Hematopoietic multipotent progenitor cell (in vitro differentiated cells): Measurements from ENCODE around the gene CFAP73. TPM values are rescaled to one million over a fixed set of nuclear protein-coding genes. Genes with fewer than 3 reads are reported as not detected.
"Not testable (repeated sequence)": the region's sequence is repeated elsewhere in the genome, so short reads cannot be mapped to it uniquely, and the experiment has no call there.

Source experiments
- DNase-seq, 3 donors: peaks; one replicate each; pipeline ENCODE4 v3.0.0-alpha.2; 2011 to 2015; ENCODE audit warnings: low read depth in 2 of 3, low spot score in 2 of 3
- total RNA-seq: library from RNA; depleted of rRNA; stranded (reverse); fragments of >200 nt; gene quantifications from one replicate; pipeline ENCODE4 v1.2.3, GENCODE V29; 2012

Gene CFAP73
- not detected for total RNA-seq

DNA sequence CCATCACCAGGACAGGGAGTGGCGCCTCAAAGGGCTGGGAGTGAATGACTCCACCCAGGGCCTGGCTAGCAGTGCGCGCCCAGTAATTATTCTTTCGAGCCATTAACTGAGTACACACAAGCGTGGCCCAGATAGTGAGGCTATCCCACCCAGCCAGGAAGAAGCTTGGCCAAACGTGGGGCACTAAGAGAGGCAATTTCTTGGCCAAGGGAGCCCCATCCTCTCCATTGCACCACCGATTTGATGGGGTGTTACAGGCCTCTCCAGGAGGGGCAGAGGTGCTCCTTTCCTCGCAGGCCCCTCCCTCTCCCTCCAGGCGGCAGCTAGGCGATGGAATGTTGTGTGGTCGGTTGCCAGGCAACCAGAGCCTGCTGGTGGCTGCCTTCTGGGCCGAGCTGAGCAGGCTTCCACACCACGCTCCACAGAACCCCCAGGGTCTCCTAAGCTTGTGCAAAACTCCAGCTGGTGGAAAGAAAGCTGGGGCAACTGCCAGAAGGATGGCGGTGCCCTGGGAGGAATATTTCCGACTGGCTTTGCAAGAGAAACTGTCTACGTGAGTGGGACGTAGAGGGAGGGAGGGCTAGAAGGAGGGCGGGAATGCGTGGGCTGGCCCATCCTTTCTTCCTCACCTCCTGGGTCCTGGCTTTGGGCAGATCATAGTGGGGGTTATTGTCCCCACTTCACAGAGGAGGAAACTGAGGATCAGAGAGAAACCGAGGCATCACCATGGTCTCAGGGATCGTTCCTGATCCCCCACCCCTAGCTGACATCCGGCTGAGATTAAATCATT, at the start of gene CFAP73:
Gene CFAP73 (plus strand): TSS at position 364 of the 790 bp plus-strand sequence. CDS start 134 bp downstream, at position 498.
- peak in 2 of 3 donors; percentile 87 to 90 for DNase-seq

DNA sequence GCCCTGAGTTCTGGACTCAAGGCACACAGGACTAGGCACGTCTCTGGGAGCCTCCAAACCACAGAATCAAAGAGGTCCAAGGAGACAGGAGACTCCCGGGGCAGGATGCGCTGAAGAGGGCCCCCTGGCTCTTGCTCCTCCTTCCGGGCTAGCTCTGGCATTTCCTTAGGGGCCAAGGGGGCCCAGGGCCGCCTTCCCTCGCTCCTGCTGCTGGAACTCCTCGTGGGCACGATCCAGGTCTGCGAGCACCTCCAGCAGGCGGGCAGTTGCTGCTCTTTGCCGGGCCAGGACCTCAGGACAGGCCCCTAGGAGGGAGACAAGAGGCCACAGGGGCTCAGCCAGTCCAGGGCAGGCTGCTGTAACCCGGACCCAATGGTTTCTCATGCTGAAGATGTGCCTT, 49.8 kb upstream of the CFAP73 start:
- DNase-seq = no peak

DNA sequence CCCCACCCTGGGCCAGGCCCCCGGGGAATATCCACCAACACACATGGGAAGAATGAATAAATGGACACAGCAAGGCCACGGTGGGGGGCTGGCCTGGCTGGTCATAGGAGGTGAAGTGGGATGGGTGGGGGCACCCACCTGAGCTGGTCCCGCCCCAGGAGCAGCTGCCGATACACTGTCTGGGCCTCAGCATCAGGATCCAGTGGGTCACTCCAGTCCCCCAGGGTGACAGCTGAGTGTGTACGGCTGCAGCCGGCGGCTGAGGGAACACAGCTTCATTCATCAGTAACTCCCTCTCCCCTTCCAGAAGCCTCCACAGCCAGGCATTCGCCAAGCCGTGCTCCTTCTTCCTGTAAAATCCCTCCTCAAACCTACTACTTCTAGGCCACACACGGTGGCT, 47.8 kb upstream of the CFAP73 start:
- no peak for DNase-seq

DNA sequence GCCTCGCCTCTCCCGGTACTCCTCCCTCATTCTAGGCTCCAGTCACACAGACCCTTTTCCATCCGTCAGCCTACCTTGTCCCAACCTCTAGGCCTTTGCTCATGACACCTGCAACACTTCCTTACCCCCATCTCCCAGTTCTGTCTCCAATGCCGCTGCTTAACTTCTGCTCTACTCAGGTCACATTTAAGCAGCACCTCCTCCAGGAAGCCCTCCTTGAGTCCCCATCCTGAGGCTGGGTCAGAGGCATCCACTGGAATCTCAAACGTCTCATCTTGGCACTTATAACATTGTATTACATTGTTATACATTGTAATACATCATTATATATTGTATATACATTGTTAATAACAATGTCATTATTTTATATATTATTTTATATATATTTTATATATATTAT, 46.7 kb upstream of the CFAP73 start:
- no peak for DNase-seq

DNA sequence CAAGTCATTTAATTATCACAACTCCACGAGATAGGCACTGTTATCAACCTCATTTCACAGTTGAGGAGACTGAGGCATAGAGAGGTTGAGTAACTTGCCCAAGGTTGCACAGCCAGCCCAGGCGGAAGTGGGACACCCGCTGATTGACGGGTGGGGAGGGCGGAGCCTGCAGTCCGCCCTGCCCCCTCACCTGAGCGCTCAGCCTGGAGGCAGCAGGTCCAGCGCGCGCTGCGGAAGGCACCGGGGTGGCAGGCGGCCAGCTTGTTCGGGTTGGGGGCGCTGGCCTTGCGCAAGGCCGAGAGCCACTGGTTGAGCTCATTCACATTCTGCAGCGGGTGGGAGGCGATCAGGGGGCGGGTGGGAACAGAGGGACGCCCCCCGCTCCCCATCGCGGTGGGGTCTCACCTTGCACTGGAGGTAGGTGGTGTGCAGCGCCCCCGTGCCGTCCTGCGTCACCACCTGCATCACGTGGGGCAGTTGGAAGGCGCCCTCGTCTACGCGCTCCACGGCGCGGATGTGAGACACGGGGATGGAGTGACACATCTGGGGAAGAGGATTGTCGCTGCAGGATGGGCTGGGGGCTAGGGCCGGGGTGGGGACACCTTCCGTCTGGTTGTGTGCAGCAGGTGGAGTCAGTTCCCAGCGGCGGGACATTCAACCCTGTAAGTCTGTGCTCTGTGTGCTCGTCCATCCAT, 45.6 kb upstream of the CFAP73 start:
- DNase-seq = peak; percentile 32 to 47 (median 42)

DNA sequence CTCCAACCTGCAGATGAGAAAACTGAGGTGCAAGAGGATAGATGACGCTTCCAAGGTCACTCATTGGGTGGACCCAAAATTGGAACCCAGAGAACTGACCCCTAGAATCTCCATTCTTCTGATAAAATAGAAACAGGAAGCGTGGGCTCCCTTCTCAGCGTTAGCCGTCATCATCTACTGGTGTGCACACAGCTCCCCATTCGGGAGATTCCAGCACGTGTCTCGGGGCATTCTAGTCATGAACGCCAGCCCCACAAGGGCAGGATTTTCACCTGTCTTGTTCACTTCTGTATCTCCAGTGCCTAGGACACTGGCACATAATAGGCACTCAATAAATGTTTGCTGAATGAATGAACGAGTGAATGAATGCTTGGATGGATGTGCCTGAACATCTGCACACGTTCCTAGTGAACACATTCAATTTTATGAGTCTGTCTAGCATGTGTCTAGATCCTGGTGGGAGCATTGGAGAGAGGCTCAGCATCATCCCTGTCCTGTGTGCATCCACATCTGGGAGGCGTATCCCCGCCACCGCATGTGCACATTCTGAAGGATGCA, 44.5 kb upstream of the CFAP73 start:
- DNase-seq = no peak

DNA sequence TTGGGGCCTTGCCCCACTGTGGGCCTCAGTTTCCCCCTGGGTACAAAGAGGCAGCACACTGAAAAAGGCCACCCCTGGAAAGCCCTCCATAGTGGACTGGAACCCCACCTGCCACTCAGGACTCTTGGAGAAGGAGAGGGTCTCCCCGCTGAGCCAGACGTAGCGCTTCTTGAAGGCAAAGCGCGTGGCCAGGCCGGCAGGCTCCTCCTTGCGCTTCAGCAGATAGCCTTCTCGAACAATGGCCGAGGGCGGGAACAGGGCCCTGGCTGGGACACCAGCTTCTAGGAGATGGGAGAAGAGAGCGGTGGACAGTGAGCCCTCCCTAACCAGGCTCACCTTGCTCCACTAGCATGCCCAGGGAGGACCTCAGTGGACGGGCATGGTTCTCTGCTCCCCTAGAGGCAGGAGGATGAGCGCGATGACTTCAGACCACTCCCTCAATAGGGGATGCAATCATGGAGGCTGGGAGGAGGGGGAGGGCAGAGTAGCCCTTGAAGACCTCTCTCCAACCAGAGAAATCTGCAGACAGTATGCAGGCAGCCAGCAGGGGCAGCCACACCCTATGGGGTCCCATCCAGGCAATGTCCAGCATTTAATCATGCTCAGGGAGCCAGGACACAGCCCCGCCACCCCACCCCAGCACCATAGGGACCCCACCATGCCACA, 43.8 kb upstream of the CFAP73 start:
- DNase-seq = no peak

DNA sequence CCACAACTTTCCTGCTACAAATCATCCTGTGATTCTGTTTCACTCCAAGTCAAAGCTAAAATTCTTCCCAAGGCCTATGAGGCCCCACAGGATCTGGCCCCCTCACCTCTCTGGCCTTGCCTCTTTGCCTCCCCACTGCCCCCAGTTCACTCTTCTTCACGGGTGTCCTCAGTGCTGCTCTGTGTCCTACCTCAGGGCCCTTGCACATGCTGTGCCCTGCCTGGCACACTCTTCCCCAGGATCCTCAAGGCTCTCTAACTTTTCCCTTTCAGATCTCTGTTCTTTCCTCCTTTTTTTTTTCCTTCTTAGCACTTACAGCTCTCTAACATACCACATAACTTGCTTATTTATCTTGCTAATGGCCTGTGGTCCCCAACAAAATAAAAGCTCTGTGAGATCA, 43.2 kb upstream of the CFAP73 start:
- no peak for DNase-seq

DNA sequence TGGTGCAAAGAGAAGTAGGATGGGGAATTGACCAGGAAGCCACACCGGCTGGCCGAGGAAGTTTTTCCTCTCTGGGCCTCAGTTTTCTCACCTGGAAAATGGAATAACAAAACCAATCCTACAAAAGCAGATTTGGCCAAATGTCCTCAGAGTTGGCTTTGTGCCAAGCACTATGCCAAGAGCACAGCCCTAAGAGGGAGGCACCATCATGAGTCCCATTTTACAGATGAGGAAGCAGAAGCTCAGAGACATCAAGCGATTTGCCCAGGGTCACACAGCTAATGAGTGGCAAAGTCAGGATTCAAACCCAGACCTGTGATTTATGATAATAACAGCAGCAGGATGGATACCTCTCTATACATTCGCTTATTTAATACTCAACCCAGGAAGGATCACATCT, 41.2 kb upstream of the CFAP73 start:
- DNase-seq = no peak

DNA sequence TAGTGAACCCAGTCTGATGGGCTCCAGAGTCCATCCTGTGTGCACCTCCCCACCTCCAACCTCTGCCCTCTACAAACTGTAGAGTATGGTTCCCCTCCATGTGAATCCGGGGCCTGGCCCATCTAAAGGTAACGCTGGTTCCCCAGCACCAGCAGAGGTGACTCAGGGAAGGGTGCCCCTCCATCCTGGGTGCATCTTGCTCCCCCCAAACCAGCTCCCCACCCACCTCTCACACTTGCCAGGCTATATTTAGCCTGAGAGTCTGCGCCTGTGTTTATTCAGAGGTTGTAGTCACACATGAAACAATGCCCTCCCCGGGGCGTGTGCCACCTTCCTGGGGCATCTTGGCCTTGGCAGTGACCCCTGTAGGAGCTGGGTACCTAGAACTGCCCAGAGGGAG, 40.2 kb upstream of the CFAP73 start:
- DNase-seq = no peak

DNA sequence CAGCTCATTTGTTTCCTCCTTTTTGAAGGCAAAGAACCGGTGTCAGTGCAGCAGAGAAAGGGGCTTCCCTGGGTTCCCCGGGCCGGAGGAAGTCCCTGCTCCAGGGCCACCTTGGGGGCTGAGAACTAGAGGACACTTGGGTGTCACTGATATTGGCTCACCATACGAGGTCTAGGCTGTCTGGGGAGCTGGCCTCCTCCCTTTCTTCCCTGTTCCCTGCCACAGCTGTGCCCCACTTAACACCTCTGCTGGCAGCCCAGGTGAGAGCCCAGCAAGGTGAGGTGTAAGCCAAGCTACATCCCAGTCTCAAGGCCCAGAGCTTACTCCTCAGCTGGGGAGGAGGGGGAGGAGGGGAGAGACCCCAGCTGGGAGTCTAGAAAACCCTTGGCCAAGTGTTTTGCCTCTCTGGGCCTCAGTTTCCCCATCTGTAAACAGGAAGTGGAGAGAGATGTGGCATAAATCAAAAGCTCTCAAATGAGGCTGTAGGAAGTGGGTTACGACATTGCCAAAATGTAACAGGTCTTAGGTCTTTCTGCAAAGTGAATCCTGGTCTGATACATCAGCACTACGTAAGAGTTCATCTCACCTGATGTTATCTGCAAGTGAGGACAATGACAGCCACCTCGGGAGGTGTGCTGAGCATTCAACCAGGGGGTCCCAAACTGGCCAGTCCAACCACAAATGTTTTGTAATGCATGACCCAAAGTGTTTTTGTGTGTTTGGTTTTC, 39.5 kb upstream of the CFAP73 start:
- DNase-seq = no peak

DNA sequence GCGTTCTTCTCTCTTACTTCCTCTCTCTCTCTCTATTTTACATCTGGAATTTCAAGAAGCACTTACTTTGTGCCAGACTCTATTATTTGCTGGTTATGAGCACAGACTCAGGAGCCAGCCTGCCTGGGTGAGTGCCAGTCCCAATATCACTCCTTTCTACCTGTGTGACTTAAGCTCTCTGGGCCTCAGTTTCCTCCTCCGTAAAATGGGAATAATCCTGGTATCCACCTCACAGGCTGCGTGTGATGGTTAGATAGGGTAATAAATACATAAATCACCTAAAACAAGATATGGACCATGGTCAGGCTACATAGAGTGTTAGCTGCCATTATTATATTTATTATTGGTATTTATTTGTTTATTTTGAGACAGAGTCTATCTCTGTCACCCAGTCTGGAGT, 38.3 kb upstream of the CFAP73 start:
- no peak for DNase-seq

DNA sequence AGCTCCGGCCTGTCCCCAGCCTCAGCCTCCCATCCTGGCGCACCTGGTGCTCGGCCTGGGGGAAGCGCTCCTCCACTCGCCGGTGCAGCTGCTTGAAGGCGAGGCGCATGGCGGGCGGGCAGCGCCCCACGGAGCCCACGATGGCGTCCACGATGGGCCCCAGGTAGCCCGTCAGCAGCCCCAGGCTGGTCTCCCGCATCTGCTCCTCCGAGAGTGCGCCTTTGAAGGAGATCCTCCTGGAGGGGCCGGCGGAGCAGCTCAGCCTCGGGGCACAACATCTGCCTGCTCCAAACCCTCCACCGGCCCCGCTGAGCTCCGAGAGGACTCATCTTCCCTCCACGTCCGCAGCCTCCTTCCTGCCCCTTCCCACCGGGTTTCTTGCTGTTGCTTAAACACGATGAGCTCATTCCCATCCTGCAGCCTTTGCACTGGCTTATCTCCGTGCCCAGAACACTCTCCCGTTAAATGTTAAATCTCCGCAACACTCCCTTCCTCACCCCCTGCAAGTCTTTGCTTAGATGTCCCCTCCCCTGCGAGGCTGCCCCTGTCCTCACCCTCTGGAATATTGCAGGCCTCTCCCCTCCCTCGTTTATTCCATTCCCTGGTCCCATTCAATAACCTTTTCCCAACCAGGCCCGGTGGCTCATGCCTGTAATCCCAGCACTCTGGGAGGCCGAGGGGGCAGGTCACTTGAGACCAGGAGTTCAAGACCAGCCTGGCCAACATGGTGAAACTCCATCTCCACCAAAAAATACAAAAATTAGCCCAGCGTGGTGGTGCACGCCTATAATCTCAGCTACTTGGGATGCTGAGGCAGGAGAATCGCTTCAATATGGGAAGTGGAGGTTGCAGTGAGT, 37.3 kb upstream of the CFAP73 start:
- no peak for DNase-seq

DNA sequence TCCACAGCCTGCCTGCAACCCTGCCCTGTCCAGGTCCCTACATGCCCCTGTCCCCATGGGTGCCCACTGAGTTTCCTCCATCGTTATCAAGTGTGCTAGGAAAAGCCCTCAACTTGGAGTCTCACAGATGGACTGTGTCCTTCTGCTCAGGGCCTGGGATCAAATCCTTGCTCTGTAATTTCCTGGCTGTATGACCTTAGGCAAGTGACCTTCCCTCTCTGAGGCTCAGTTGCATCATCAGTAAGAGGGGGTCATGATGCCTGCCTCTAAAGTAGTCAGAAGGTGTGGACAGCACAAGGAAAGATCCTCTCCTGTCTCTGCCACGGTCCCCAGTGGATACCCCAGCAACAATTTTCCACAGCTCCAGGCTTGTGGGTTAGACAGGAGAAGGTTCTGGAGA, 36.1 kb upstream of the CFAP73 start:
- DNase-seq = no peak

DNA sequence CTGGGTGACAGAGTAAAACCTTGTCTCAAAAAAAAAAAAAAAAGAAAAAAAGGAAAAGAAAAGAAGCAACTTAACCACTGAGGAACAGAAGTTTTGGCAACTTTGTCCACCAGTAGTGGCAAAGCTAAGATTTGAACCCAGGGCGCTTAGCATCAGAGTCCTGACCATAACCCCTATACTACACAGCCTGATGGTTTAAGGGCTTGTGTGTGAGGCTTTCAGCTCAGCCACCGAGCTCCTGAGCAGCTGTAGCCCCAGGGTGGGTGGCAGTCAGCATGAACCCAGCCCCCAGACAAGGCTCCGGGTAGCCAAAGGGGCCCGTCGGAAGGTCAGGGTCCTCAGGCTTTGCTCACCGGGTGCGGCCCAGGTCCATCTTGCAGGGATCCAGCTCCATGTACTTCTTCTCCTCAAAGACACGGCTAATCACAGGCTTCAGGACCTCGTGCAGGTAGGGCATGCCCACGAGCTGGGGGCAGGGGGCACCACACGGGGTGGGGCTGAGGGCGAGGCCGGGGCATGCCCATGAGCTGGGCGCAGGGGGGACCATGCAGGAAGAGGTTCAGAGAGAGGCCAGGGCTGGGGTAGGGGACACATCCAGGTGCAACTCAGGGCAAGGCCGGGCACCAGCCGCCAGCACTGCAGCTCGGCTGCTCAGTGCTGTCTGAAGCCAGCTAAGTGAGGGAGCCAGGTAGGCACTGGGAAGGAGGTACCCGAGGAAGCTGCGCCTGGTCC, 34.9 kb upstream of the CFAP73 start:
- DNase-seq = no peak

DNA sequence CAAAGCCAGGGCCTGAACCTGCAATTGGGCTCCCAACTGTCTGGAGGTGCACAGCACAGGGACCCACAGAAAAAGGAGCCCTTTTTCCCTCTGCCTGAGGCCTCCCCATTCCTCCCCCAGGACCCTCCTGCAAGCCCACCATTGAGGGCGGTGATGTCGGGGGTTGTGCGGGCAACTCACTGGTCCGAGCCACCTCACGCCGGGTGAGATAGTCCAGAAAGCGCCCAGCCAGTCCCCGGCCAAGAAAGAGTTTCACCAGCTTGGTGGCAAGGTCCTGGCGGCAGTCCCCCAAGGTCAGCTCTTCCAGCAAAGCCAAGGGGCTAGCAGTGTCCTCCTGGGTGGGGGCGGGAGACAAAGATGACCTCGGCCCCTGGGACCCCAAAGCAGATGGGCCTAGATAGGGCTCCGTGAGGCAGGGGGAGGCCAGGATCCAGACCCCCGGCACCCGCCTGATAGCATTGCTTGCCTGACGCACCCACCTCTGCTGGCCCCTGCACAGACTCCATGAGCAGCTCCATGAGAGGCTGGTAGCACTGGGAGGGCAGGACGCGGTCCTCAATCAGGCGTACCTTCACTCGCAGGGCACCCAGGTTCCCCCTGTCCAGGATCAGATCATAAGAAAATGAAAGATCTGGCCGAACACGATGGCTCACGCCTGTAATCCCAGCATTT, 33.9 kb upstream of the CFAP73 start:
- DNase-seq = no peak

DNA sequence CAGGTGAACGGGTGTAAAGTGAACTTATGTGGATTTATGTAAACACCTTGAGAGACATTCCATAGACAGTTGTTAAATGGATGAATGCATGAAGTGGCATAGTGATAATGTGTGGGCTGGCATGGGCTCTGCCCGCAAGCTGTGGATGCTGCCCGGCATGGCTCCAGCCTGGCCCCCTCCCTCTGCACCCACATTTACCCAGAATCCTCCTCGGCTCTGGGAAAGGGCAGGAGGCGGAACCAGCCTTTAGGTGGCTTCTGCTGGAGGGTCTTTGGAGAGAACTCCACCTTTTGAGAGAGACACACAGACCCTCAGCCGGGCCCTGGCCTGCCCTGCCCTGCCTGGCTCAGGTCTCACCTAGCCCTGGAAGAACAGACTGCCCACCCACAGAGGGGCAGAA, 32.6 kb upstream of the CFAP73 start:
- DNase-seq = no peak

DNA sequence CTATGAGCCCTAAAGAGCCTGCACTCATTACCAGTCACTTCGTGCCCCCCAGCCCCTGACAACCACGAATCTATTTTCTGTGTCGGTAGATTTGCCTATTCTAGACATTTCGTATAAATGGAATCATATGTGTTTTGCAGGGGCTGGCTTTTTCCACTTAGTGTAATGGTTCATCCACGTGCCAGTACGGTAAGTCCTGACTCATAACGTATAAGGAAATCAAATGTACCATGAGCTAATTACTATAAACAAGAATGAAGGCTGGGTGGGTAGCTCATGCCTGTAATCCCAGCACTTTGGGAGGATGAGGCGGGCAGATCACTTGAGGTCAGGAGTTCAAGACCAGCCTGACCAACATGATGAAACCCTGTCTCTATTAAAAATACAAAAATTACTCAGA, 31.8 kb upstream of the CFAP73 start:
- not testable (repeated sequence) for DNase-seq

DNA sequence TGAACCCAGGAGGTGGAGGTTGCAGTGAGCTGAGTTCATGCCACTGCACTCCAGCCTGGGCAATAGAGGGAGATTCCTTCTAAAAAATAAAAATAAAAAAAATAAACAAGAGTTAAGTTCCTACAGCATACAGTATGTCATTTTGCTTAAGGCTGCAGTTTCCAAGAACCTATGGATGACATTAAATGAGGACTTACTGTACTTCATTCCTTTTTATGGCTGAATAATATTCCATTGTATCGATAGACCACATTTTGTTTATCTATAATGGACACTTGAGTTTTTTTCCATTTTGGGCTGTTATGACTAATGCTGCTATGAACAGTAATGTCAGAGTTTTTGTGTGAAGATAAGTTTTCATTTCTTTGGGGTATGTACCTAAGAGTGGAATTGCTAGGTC, 31.4 kb upstream of the CFAP73 start:
- no peak for DNase-seq
